ENCODE data around the gene GRM1. TPM values are rescaled to one million over a fixed set of nuclear protein-coding genes. Genes with fewer than 3 reads are reported as not detected.

GRM1 gene
- total RNA-seq, 2 donors from 2014 or later: 0.57 to 0.62 TPM

GRCh38 chr6:146429831-146430230 lies 401.0 kb downstream of the GRM1 start:
- Mint-ChIP-seq H3K27me3 (ENCODE audit: insufficient read depth) (peaks cover 20% of the 10 kb centered on the region), H3K4me3 (no peak overlapping the region), H3K27ac (peak overlapping the region; percentile 40), H3K4me1 (peaks cover 26% of the 10 kb centered on the region), H3K36me3 (ENCODE audit: low read depth) (no peaks in the 10 kb centered on the region), H3K9me3 (no peaks in the 10 kb centered on the region)
- Histone ChIP-seq H3K36me3 (ENCODE audit: control insufficient read depth, insufficient read depth, low read length) (no peaks in the 10 kb centered on the region), H3K27ac (ENCODE audit: low read depth, low read length) (peak overlapping the region; percentile 27), H3K9ac (ENCODE audit: extremely low read depth, low read length, poor library complexity, severe bottlenecking) (no peak overlapping the region), H3K4me1 (ENCODE audit: control insufficient read depth, insufficient read depth, low read length) (peaks cover 9% of the 10 kb centered on the region), H3K4me3 (ENCODE audit: low read length) (no peak overlapping the region), H3K9me3 (ENCODE audit: control insufficient read depth, low read length) (no peaks in the 10 kb centered on the region), H3K27me3 (ENCODE audit: control insufficient read depth, insufficient read depth, low read length, poor library complexity, severe bottlenecking) (peaks cover 21% of the 10 kb centered on the region)
- WGBS, 2 experiments (ENCODE audit: insufficient coverage in 1 of 2, insufficient read length in 1 of 2): 91 to 100% methylated on average over 1 to 4 of the region's 4 CpGs
- TF ChIP-seq CTCF (conservative IDR thresholded peaks at IDR 0.05): no peak
- no peak for DNase-seq

DNA sequence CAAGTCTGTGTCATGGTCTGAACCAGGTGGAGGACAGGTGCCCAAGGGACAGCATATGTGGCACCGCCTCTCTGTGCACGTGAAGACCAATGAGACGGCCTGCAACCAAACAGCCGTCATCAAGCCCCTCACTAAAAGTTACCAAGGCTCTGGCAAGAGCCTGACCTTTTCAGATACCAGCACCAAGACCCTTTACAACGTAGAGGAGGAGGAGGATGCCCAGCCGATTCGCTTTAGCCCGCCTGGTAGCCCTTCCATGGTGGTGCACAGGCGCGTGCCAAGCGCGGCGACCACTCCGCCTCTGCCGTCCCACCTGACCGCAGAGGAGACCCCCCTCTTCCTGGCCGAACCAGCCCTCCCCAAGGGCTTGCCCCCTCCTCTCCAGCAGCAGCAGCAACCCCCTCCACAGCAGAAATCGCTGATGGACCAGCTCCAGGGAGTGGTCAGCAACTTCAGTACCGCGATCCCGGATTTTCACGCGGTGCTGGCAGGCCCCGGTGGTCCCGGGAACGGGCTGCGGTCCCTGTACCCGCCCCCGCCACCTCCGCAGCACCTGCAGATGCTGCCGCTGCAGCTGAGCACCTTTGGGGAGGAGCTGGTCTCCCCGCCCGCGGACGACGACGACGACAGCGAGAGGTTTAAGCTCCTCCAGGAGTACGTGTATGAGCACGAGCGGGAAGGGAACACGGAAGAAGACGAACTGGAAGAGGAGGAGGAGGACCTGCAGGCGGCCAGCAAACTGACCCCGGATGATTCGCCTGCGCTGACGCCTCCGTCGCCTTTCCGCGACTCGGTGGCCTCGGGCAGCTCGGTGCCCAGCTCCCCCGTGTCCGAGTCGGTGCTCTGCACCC lies 405.2 kb downstream of the GRM1 start:
- Histone ChIP-seq H3K4me3 (ENCODE audit: low read length) (peak overlapping the region; percentile 73), H3K27ac (ENCODE audit: low read depth, low read length) (no peak overlapping the region), H3K9ac (ENCODE audit: extremely low read depth, low read length, poor library complexity, severe bottlenecking) (no peak overlapping the region), H3K9me3 (ENCODE audit: control insufficient read depth, low read length) (no peaks in the 10 kb centered on the region), H3K36me3 (ENCODE audit: control insufficient read depth, insufficient read depth, low read length) (no peaks in the 10 kb centered on the region), H3K4me1 (ENCODE audit: control insufficient read depth, insufficient read depth, low read length) (peaks cover 9% of the 10 kb centered on the region), H3K27me3 (ENCODE audit: control insufficient read depth, insufficient read depth, low read length, poor library complexity, severe bottlenecking) (peaks cover 29% of the 10 kb centered on the region)
- WGBS, 2 experiments (ENCODE audit: insufficient coverage in 1 of 2, insufficient read length in 1 of 2): 25 to 32% methylated on average over 11 to 59 of the region's 59 CpGs
- Mint-ChIP-seq H3K9me3 (no peaks in the 10 kb centered on the region), H3K27ac (no peak overlapping the region), H3K4me1 (peaks cover 24% of the 10 kb centered on the region), H3K4me3 (peak overlapping the region; percentile 60), H3K36me3 (ENCODE audit: low read depth) (no peaks in the 10 kb centered on the region), H3K27me3 (ENCODE audit: insufficient read depth) (peaks cover 33% of the 10 kb centered on the region)
- peak; percentile 76 for DNase-seq
- no peak for TF ChIP-seq CTCF (conservative IDR thresholded peaks at IDR 0.05)

DNA sequence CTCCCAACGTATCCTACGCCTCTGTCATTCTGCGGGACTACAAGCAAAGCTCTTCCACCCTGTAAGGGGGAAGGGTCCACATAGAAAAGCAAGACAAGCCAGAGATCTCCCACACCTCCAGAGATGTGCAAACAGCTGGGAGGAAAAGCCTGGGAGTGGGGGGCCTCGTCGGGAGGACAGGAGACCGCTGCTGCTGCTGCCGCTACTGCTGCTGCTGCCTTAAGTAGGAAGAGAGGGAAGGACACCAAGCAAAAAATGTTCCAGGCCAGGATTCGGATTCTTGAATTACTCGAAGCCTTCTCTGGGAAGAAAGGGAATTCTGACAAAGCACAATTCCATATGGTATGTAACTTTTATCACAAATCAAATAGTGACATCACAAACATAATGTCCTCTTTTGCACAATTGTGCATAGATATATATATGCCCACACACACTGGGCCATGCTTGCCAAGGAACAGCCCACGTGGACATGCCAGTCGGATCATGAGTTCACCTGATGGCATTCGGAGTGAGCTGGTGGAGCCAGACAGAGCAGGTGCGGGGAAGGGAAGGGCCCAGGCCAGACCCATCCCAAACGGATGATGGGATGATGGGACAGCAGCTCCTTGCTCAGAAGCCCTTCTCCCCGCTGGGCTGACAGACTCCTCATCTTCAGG lies 406.0 kb downstream of the GRM1 start:
- H3K4me1 ChIP-seq (ENCODE audit: control insufficient read depth, insufficient read depth, low read length): peaks cover 2% of the 10 kb centered on the region
- Mint-ChIP-seq H3K4me1 (peaks cover 16% of the 10 kb centered on the region), H3K9me3 (no peaks in the 10 kb centered on the region), H3K27ac (no peak overlapping the region), H3K4me3 (peak overlapping the region; percentile 60), H3K27me3 (ENCODE audit: insufficient read depth) (peaks cover 33% of the 10 kb centered on the region), H3K36me3 (ENCODE audit: low read depth) (no peaks in the 10 kb centered on the region)
- WGBS, 2 experiments (ENCODE audit: insufficient coverage in 1 of 2, insufficient read length in 1 of 2): 56 to 66% methylated on average over 7 to 15 of the region's 15 CpGs
- peaks cover 29% of the 10 kb centered on the region for H3K27me3 ChIP-seq (ENCODE audit: control insufficient read depth, insufficient read depth, low read length, poor library complexity, severe bottlenecking)
- no peak overlapping the region for H3K9ac ChIP-seq (ENCODE audit: extremely low read depth, low read length, poor library complexity, severe bottlenecking)
- H3K9me3 ChIP-seq (ENCODE audit: control insufficient read depth, low read length): no peaks in the 10 kb centered on the region
- peak overlapping the region; percentile 73 for H3K4me3 ChIP-seq (ENCODE audit: low read length)
- H3K36me3 ChIP-seq (ENCODE audit: control insufficient read depth, insufficient read depth, low read length): no peaks in the 10 kb centered on the region
- TF ChIP-seq CTCF (conservative IDR thresholded peaks at IDR 0.05): no peak
- no peak overlapping the region for H3K27ac ChIP-seq (ENCODE audit: low read depth, low read length)
- DNase-seq: no peak

All from endodermal cell (in vitro differentiated cells).